Activated CD4-positive, alpha-beta T cell treated with anti-CD3 and anti-CD28 coated beads, Interleukin-2, Interleukin-6, amounts not matched to agents 100 ng/mL and 50 ng/mL, durations not matched to agents 16 hours and 8 hours (primary cell): ENCODE data around the gene SLCO1A2.
A peak's percentile ranks its signal among the peaks of the same experiment; 100 is the strongest.

Source experiments
- DNase-seq: peaks from one replicate; pipeline ENCODE4 v3.0.0-alpha.2; 2020

The SLCO1A2 gene

DNA sequence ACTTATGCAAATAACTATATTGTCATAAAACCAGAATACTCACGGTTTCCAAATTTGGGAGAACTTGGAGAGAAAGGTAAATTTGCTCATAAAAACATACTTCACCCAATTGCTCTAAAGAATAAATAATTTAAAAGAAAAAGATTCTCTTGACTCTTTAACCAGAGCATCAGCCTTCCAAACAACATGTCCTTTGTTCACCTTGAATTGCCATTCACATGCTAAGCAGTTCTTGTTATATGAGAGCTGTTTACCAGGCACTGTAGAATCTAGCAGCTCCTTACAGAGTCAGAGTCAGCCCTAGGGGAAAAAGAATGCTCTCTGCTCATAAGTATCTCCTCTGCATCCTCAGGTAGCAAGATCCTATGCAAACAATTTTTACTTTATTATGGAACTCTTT is 10.2 kb downstream of the SLCO1A2 start:
- DNase-seq = no peak

DNA sequence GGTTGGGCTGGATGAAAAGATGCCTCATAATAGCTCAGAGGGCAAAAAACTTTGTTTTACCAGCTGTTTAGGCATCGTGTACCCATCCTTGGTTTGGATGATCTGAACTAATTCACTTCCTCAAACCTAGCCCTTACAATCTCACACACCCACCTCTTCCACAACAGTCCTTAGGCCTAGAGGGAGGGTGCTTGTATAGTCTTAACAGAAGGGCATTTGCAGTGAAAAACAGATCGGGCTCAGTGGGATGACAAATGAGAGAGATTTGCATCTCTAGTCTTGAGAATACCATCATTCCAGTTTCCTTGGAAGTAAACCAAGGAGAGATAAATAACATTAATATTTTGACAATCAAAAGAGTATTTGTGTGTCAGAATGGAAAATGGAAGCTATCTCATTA is 11.0 kb downstream of the SLCO1A2 start:
- DNase-seq = no peak

DNA sequence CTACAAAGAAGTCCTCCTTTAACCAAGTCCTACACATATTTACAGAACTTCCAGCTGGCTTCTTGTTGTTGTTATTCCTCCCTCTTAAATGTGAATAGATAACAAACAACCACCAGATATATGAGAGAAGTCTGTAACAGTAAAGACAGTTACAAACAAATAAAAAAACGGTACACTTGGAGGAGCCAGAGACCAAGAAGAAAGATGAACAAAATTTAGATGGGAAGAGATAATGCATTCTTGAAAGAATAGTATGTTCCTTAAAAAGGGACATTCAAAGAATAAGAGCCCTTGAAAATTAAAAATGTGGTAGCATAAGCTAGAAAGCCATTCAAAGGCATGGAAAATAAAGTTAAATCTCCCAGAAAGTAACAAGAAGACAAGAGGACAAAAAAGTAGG is 25.9 kb downstream of the SLCO1A2 start:
- no peak for DNase-seq

DNA sequence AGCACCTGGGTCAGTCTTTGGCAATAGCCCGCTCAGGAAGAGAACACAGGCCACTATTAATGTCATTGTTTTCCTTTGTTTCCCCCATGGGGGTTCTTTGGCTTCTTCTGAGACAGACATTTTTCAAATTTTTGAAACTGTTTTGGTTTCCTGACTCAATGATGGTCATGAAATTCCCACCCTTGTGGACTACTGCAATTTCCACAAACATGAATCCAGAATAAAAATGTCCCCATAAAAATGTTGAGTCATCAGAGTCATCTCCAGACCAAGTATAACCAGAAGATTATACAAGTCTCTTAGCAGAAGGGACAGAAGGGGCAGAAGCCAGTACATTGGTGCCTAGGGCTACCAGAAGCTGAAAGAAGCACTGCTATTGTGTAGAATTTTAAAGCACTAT is 29.1 kb downstream of the SLCO1A2 start:
- DNase-seq = no peak

DNA sequence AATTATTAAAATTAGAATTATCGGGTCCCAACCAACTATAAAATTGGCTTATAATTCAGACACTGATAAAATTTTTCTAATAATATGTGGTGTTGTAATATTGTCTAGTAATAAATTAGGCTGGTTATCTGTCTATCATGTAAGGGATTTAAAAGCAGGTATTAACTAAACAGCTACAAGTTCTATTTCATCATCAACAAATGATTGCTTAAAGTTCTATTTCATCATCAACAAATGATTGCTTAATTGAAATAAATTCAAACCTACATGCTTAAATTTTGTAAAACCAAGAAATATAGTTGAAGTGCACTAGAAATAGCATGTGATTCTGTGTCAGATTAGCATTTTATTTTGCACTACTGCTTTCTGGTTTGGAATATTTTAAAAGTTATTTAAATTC is 34.1 kb downstream of the SLCO1A2 start:
- DNase-seq = no peak

DNA sequence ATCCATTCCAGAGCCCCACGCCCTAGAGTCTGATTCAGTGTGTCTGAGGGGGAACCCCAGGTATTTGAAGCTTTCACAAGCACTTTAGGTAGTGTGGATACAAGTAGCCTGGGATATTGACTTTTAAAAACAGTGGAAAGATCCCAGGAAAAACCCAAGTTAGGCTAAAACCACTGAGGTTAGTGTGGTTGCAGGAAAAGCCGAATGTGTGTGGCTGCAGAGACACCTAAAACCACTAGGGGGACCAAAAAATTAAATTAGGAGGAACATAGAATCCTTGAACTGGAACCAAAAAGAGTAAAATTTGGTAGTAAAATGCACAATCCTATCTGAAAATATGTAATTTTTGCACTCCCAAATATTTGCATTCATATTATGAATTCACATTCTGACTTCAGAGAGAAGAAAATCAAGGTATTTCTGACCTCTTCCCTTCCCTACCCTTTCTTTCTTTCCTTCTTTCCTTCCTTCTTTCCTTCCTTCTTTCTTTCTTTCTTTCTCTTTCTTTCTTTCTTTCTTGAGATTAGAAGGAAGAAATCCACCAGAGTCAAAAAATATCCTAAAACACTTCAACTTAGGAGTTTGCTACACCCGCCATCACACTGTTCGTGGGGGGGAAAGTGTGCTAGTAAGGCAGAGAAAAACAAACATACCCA is 37.8 kb downstream of the SLCO1A2 start:
- DNase-seq = peak; percentile 16

DNA sequence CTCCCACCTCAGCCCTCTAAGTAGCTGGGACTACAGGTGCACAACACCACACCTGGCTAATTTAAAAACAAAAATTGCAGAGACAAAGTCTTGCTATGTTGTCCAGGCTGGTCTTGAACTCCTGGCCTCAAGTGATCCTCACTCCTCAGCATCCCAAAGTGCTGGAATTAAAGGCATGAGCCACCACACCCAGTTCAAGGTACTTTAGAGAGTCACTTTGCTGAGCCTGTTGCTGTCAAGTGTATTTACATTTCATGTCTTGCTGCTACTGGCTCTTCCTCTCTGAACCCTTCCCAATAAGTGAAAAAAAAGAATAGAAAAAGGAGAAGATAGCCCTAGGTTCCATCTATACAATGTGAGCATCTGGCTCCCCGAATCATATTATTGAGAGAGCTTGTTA is 38.4 kb downstream of the SLCO1A2 start:
- no peak for DNase-seq

DNA sequence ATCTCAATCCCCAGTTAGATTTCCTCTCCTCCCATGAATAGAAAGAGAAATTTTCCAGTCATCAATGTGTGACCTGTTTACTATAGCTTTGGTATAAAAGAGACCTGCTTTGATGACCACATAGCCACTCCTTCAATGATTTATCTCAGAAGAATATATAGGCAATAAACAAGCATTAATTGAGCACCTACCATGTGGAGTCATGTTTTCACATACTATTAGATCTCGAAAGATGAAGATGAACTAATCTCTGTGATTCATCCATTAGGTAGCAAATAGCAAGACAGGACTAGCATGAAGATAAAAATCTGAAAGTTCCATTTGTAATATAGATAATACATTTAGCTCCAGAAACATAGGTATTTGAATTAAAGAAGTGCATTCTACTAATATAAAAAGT is 40.5 kb downstream of the SLCO1A2 start:
- no peak for DNase-seq

DNA sequence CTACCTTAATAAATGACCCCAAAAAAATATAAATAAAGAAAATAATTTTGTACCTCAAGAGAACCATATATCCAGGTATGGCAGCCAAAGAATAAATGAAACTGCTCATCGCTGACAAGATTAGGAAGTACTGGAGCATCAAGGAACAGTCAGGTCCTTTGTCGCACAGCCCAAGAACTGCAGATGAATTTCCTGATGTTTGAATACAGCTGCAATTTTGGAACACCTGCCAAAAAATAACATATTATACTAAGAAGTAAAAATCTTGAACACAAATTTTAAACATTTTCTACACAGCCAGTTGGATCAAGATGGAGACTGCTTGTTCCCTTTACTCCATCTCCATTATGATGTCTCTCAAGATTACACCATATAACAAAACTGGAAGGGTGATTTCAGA is 42.6 kb downstream of the SLCO1A2 start:
- no peak for DNase-seq

DNA sequence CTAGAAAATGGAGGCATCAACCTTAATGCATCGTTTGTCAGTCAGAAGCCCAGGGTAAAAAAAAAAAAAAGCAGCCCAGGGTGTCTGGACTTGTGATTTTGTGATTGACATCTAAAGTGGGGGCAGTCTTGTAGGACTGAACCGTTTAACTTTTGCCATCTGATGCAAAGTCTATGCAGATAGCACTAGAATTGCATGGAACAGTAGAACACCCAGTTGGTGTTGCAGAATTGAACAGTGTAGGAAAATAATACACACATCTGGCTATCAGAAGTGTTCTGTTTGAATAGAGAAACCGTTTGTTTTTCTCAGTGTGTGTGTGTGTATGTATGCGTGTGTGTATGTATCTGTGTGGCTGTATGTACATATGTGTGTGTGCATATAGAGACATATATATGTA is 45.0 kb downstream of the SLCO1A2 start:
- no peak for DNase-seq

DNA sequence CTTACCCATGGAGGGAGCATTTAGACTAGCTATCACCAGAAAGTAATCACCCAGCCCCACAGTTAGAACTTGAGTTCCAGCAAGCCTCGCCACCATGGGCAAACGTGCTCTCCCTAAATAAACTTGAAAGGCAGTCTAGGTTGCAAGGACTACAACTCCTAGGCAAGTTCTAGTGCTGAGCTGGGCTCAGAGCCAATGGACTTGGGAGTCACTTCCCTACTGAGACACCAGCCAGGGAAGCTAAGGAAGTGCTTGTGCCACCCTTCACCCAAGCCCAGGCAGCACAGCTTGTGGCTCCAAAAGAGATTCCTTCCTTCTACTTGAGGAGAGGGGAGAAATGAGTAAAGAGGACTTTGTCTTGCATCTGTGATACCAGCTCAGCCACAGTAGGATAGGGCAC is 57.9 kb downstream of the SLCO1A2 start:
- DNase-seq = no peak

DNA sequence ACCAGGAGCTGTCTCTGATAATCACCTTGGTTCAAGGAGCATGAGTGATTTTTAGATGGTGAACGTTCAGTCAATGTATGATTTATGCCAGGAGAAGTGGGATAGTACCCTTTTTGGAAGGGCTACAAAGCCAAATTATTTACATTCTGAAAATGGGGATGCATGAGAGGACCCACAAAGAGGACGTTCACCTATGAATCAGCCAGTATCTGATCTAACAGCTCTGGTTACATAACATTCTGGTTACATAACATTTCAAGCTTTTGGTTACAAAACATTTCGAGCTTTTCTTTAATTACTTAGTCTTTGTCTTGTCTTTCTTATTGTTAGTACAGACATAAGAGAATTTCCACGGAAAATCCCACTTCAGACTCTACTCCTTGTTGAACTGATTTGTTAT is 68.8 kb downstream of the SLCO1A2 start:
- no peak for DNase-seq

DNA sequence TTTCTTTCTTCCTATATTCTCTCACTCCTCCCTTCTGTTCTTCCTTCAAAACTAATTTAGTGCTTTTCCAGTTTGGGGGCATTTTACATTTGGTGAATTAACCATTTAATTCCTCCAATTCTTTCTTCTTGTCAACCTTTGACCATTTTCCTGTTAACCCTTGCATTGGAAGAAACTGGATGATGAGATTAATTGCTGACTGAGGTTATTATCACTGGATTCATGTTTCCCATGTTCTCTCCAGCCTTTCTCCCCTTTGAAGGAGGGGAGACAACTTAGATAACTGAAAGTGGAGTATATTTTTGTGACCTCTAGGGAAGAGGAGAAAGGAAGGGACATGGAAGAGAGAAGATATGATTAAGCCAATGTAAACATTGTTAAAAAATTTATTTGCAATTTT is 70.5 kb downstream of the SLCO1A2 start:
- no peak for DNase-seq

DNA sequence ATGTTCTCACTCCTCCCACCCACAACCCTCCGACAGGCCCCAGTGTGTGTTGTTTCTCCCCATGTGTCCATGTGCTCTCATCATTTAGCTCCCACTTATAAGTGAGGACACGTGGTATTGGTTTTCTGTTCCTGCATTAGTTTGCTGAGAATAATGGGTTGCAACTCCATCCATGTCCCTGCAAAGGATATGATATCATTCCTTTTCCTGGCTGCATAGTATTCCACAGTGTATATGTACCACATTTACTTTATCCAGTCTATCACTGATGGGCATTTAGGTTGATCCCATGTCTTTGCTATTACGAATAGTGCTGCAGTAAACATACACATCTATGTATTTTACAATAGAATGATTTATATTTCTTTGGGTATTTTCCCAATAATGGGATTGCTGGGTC is 77.5 kb downstream of the SLCO1A2 start:
- no peak for DNase-seq

DNA sequence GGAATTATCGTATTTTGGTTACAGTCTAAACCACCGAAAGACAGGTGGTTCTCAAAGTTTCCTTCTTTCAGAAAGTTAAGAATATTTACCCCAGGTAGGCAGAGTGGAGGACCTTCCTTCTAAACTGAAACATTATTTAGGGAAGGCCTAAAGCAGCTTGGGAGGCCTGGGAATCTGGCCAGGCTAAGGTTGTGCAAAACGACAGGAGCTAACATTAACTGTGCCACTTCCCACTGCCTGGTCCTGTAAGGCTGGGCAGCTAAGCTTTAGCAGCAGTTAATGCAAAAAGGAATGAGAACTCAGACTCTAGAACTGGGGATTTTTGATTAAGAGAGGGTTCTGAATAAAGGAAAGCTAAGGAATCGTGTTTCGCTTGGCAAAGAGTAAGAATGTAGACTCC is 82.6 kb downstream of the SLCO1A2 start:
- no peak for DNase-seq

DNA sequence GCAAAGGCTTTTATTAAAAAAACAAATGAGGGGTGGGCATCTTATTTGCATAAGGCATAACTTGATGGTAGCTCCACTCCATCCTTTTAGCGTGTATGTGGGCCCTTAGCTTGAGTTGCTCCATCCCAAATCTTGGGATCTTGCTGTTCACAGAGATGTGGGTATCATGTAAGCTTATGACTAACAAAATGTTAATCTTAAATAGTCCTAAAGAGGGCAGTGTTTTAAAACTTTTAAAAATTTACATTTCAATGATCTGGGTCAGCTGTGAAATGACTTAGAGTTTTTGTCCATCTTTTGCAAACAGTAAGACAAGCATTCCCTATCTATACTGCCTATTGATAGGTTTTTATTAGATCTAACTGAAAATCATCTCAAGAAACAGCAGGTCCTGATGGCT is 86.0 kb downstream of the SLCO1A2 start:
- no peak for DNase-seq

DNA sequence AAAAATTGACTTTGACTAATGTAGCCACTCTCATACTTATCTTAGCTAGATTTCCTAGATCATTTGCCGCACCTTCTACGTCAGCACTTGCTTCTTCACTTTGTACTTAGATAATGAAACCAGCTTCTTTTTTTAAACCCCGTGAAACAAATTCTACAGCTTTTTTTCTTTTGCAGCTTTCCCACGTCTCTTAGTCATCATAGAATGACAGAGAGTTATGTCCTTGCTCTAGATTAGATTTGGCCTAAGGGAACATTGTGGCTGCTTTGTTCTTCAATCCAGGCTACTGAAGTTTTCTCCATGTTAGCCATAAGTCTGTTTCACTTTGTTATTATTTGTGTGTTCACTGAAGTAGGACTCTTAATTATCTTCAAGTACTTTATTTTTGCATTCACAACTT is 94.9 kb downstream of the SLCO1A2 start:
- DNase-seq = no peak

DNA sequence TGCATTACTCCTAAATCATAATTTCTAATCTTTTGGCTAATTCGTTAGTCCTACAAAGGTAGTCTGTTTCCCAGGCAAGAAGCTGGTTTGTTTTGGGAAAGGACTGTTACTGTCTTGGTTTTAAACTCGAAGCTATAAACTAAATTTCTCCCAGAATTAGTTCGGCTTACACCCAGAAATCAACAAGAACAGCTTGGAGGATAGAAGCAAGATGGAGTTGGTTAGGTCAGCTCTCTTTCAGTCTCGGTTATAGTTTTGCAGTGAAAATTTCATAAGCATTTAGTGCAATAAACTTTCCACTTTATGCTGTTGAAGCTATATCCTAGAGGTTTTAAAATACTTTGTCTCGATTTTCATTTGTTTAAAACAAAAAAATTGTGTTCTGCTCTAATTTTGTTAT is 100.3 kb downstream of the SLCO1A2 start:
- DNase-seq = no peak

DNA sequence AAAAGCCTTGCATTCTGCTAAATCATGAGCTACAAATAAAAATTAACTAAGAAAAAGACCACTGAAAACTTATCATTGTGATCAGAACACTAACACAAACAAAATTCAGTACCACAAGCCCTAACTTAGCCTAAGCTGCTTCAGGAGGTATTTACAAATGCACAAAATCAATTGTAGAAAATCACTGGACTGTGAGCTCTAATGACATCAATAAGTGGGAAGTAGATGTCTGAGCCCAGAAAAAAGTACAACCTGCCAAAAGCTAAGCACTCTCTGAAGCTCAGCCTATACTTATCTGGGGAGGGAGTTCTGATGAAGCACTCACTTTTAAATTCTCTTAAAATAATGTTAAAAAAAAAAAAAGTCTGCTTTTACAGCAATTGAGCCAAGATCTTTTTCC is 110.8 kb downstream of the SLCO1A2 start:
- no peak for DNase-seq

DNA sequence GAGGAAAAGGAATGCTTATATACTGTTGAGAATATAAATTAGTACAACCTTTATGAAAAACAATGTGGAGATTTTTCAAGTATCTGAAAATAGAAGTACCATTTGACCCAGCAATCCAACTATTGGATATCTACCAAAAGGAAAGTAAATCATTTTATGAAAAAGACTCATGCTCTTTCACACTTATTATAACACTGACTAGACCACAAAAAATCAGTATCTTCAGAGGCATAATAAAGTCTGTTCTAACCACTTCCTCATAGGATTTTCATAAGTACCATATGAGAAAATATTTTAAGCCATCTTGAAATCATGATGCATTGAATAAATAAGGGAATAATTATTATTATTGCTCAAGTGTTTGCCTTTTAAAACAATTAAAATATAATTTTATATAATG is 112.9 kb downstream of the SLCO1A2 start:
- no peak for DNase-seq

DNA sequence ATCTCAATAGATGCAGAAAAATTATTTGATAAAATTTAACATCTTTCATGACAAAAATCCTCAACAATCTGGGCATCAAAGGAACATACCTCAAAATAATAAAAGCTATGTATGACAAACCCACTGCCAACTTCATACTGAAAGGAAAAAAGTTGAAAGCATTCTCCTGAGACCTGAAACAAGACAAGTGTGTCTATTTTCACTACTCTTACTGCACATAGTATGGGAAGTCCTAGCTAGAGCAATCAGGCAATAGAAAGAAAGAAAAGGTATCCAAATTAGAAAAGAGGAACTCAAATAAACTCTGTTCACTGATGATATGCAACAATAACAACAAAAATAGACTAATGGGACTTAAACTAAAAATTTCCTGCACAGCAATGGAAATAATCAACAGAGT is 113.6 kb downstream of the SLCO1A2 start:
- DNase-seq = no peak

DNA sequence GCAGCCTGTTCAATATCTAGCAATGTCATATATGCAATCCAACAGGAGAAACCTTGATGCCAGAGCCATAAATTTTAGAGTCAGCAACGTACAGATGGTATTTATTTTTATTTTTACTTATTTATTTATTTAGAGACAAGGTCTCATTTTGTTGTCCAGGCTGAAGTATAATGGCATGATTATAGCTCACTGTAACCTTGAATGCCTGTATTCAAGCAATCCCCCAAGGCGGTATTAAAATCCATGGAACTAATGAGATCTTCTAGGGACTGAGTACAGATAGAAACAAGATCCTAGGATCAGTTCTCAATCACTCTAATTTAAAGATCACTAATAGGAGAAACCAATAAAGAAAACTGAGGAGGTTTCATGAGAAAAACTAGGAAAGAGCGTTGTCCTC is 114.5 kb downstream of the SLCO1A2 start:
- no peak for DNase-seq

DNA sequence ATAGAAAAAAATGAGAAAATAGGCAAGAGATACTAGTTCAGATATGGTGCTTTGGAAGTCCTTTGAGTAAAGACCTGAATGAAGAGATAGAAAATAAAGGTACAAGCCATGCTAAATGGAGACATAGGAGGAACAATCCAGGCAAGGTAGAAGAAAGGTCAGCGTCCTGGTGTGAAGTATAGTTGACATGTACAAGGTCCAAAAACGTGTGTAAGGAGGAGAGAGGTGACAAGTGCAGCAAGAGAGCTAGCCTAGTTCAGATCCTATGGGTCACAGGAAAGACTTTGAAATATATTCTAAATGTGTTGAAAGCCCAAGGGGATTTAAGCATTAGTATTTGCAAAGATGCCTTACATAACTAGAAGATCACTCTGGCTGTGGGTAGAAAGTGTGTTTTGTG is 115.5 kb downstream of the SLCO1A2 start:
- no peak for DNase-seq
